HCT116 (cell line): ENCODE results near the gene BNC2.

ENCODE experiments used
- CTCF ChIP-seq, 3 experiments: fragments of 200-600 bp in 1 of 3; sonication (generic) in 1 of 3; IDR thresholded peaks in 2 of 3; conservative IDR thresholded peaks in 1 of 3; 2 replicates each; pipeline ENCODE4 v1.5.1; 2012 to 2017; ENCODE audit warnings: low read depth in 2 of 3, low read length in 2 of 3, antibody characterized with exemption in 1 of 3, borderline replicate concordance in 1 of 3, control low read depth in 1 of 3, mild to moderate bottlenecking in 1 of 3, mixed read lengths in 1 of 3, mixed run types in 1 of 3, moderate library complexity in 1 of 3; ENCODE audit not compliant: insufficient read depth in 1 of 3
- EGR1 ChIP-seq: IDR thresholded peaks from 2 replicates; pipeline ENCODE4 v1.6.1; 2012; ENCODE audit warnings: low read depth
- POLR2A ChIP-seq: IDR thresholded peaks from 2 replicates; pipeline ENCODE4 v1.7.0; 2011; ENCODE audit warnings: borderline replicate concordance; ENCODE audit not compliant: insufficient read depth, insufficient read length; ENCODE audit errors: extremely low read depth
- POLR2AphosphoS5 ChIP-seq: IDR thresholded peaks from 2 replicates; pipeline ENCODE4 v1.6.1; 2011; ENCODE audit warnings: mild to moderate bottlenecking, low read depth, low read length, moderate library complexity
- REST ChIP-seq: IDR thresholded peaks from 2 replicates; pipeline ENCODE4 v1.6.1; 2012; ENCODE audit warnings: low read depth
- TF ChIP-seq, protein P1 (sequence below): IDR thresholded peaks from 2 replicates; pipeline ENCODE4 v1.6.1; 2012
- TF ChIP-seq, protein P2 (sequence below): IDR thresholded peaks from 2 replicates; pipeline ENCODE4 v1.6.1; 2012

- TF ChIP-seq, protein P1, sequence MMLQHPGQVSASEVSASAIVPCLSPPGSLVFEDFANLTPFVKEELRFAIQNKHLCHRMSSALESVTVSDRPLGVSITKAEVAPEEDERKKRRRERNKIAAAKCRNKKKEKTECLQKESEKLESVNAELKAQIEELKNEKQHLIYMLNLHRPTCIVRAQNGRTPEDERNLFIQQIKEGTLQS = no peak
- no peak for TF ChIP-seq CTCF (IDR thresholded peaks at IDR 0.05 in 2 of 3, conservative IDR thresholded peaks at IDR 0.05 in 1 of 3; ENCODE audit: borderline replicate concordance in 1 of 3, insufficient read depth in 1 of 3, low read depth in 2 of 3, low read length in 2 of 3)
- TF ChIP-seq REST = no peak
- TF ChIP-seq, protein P2, sequence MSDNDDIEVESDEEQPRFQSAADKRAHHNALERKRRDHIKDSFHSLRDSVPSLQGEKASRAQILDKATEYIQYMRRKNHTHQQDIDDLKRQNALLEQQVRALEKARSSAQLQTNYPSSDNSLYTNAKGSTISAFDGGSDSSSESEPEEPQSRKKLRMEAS = no peak
- TF ChIP-seq POLR2A = no peak
- TF ChIP-seq POLR2AphosphoS5 = no peak
- no peak for TF ChIP-seq EGR1
These were observed 251.9 kb downstream of the BNC2 start for GRCh38 chr9:16618524-16618923.
